DMS53 treated with DMSO at 0.1 percent for 48 hours (cell line): ENCODE measurements around the gene SSBP3.

Experiments used
- DNase-seq: peaks from one replicate; lab custom pipeline; 2025; ENCODE audit not compliant: unreplicated experiment; lab: John Stamatoyannopoulos, UW

SSBP3 gene

GRCh38 chr1:54372978-54373377, 33.2 kb downstream of the SSBP3 start:
- DNase-seq: no peak

GRCh38 chr1:54371942-54372275, 34.3 kb downstream of the SSBP3 start:
- DNase-seq: no peak

GRCh38 chr1:54371038-54371941, 34.9 kb downstream of the SSBP3 start:
- DNase-seq: no peak

- no peak for DNase-seq
Measured at GRCh38 chr1:54370287-54370989, 35.8 kb downstream of the SSBP3 start.

GRCh38 chr1:54367613-54368012, 38.6 kb downstream of the SSBP3 start:
- no peak for DNase-seq

GRCh38 chr1:54365847-54366246, 40.3 kb downstream of the SSBP3 start:
- DNase-seq: no peak

GRCh38 chr1:54365398-54365797, 40.8 kb downstream of the SSBP3 start:
- DNase-seq: no peak

GRCh38 chr1:54364995-54365394, 41.2 kb downstream of the SSBP3 start:
- DNase-seq: no peak

GRCh38 chr1:54364582-54364981, 41.6 kb downstream of the SSBP3 start:
- no peak for DNase-seq

GRCh38 chr1:54363925-54364324, 42.3 kb downstream of the SSBP3 start:
- DNase-seq: no peak

GRCh38 chr1:54362881-54363340, 43.3 kb downstream of the SSBP3 start:
- DNase-seq: no peak

- DNase-seq: no peak
Measured at GRCh38 chr1:54361342-54361741, 44.9 kb downstream of the SSBP3 start.

GRCh38 chr1:54360165-54361005, 45.8 kb downstream of the SSBP3 start:
- DNase-seq: no peak

- no peak for DNase-seq
Measured at GRCh38 chr1:54359393-54360162, 46.6 kb downstream of the SSBP3 start.

GRCh38 chr1:54358503-54359168, 47.6 kb downstream of the SSBP3 start:
- DNase-seq: no peak

- DNase-seq: no peak
Measured at GRCh38 chr1:54357967-54358366, 48.2 kb downstream of the SSBP3 start.

- DNase-seq: no peak
Measured at GRCh38 chr1:54356680-54357147, 49.5 kb downstream of the SSBP3 start.

- no peak for DNase-seq
Measured at GRCh38 chr1:54355931-54356679, 50.1 kb downstream of the SSBP3 start.

GRCh38 chr1:54354899-54355298, 51.3 kb downstream of the SSBP3 start:
- DNase-seq: no peak
